Brain microvascular endothelial cell (primary cell): ENCODE results near the gene RANBP9.

ENCODE experiments used
- DNase-seq: peaks from one replicate; pipeline ENCODE4 v3.0.0-alpha.2; 2020
- H3K27ac ChIP-seq: fragments of 250-450 bp; sonication (Bioruptor Pico); 2 replicates; pipeline ENCODE4 v1.5.1; 2020; ENCODE audit warnings: mild to moderate bottlenecking, moderate library complexity
- H3K27me3 ChIP-seq: fragments of 250-450 bp; sonication (Bioruptor Pico); replicated peaks from 2 replicates; pipeline ENCODE4 v1.5.1; 2020; ENCODE audit warnings: mild to moderate bottlenecking
- H3K36me3 ChIP-seq: fragments of 250-450 bp; sonication (Bioruptor Pico); replicated peaks from 2 replicates; pipeline ENCODE4 v1.5.1; 2020; ENCODE audit warnings: mild to moderate bottlenecking
- H3K4me3 ChIP-seq: 2 replicates; pipeline ENCODE4 v1.5.1; 2011; ENCODE audit warnings: low read depth, mild to moderate bottlenecking, control low read depth, low read length, moderate library complexity
- in situ Hi-C: cut with HindIII; loops from 2 replicates; pipeline ENCODE4 v1.10.0; 2017; ENCODE audit warnings: low sequenced_read_pairs, low pct_ligation_motif_present
- TF ChIP-seq, protein P1 (sequence below): IDR thresholded peaks from 2 replicates; pipeline ENCODE4 v1.5.1; 2011; ENCODE audit warnings: low read depth, mild to moderate bottlenecking, moderate library complexity, low read length, control low read depth, inconsistent platforms; ENCODE audit errors: missing control alignments

RANBP9 gene

GRCh38 chr6:13664703-13665352 is 46.8 kb downstream of the RANBP9 start:
- Histone ChIP-seq H3K27me3 (no peaks in the 10 kb centered on the region), H3K36me3 (no peaks in the 10 kb centered on the region), H3K27ac (no peak overlapping the region), H3K4me3 (no peak overlapping the region)
- in situ Hi-C loops: no loop called here
- TF ChIP-seq, protein P1, sequence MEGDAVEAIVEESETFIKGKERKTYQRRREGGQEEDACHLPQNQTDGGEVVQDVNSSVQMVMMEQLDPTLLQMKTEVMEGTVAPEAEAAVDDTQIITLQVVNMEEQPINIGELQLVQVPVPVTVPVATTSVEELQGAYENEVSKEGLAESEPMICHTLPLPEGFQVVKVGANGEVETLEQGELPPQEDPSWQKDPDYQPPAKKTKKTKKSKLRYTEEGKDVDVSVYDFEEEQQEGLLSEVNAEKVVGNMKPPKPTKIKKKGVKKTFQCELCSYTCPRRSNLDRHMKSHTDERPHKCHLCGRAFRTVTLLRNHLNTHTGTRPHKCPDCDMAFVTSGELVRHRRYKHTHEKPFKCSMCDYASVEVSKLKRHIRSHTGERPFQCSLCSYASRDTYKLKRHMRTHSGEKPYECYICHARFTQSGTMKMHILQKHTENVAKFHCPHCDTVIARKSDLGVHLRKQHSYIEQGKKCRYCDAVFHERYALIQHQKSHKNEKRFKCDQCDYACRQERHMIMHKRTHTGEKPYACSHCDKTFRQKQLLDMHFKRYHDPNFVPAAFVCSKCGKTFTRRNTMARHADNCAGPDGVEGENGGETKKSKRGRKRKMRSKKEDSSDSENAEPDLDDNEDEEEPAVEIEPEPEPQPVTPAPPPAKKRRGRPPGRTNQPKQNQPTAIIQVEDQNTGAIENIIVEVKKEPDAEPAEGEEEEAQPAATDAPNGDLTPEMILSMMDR: no peak
- DNase-seq: no peak

- TF ChIP-seq, protein P1: no peak
- no peak overlapping the region for H3K4me3 ChIP-seq
- no peak overlapping the region for H3K27ac ChIP-seq
- no peaks in the 10 kb centered on the region for H3K27me3 ChIP-seq
- in situ Hi-C loops: no loop called here
- no peaks in the 10 kb centered on the region for H3K36me3 ChIP-seq
- DNase-seq: no peak
Observed at GRCh38 chr6:13663986-13664385, 47.6 kb downstream of the RANBP9 start.

GRCh38 chr6:13662651-13663334 is 48.8 kb downstream of the RANBP9 start:
- no peak overlapping the region for H3K27ac ChIP-seq

DNA sequence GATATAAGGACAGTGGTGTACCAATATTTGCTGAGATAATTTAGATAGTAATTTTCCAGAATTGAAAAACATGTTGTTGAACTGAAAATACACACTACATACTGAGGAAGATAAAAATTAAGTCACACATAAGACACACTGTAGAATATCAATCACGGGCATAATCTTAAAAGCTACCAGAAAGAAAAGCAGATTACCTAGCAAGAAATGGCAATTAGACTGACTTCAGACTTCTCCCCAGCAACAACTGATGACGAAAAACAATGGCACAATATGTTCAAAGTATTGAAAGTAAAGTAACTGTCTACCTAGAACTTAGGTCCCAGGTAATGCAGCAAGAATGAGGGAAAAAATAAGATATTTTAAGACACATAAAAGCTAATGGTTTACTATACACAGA is 50.0 kb downstream of the RANBP9 start:
- DNase-seq: no peak
- Histone ChIP-seq H3K27ac (no peak overlapping the region), H3K36me3 (no peaks in the 10 kb centered on the region), H3K27me3 (no peaks in the 10 kb centered on the region), H3K4me3 (no peak overlapping the region)
- in situ Hi-C loops: no loop called here
- TF ChIP-seq, protein P1: no peak

More at GRCh38 chr6:13662651-13663334, 48.8 kb downstream of the RANBP9 start:
- in situ Hi-C loops: no loop called here
- Histone ChIP-seq H3K4me3 (no peak overlapping the region), H3K36me3 (no peaks in the 10 kb centered on the region), H3K27me3 (no peaks in the 10 kb centered on the region)
- TF ChIP-seq, protein P1: no peak
- DNase-seq: no peak

DNA sequence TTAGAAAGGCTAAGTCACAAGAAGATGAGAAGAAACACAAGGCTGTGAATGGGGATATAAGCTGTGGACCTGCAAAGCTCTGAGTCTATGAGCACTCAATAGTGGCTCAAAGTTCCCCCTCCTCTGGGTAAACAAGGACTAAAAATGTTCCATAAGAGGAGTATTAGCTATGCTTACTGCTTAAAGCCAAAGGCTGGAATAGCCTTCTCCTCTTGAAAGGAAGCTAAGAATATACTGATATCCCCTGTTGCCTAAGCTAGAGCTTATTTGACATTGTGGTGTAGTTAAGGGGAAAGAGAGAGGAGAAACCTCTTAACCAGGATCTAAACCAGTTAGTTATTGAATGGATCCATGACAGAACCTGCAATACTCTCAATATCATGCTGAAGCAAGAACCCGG is 50.7 kb downstream of the RANBP9 start:
- Histone ChIP-seq H3K36me3 (no peaks in the 10 kb centered on the region), H3K4me3 (no peak overlapping the region), H3K27me3 (no peaks in the 10 kb centered on the region), H3K27ac (no peak overlapping the region)
- in situ Hi-C loops: no loop called here
- TF ChIP-seq, protein P1: no peak
- no peak for DNase-seq

- Histone ChIP-seq H3K36me3 (no peaks in the 10 kb centered on the region), H3K4me3 (no peak overlapping the region), H3K27me3 (no peaks in the 10 kb centered on the region), H3K27ac (no peak overlapping the region)
- DNase-seq: no peak
- in situ Hi-C loops: no loop called here
- TF ChIP-seq, protein P1: no peak
Observed at GRCh38 chr6:13660273-13660672, 51.4 kb downstream of the RANBP9 start.
